HEK293 (cell line): ENCODE measurements around the gene PRUNE1.

ENCODE experiments used
- BCL11A ChIP-seq: fragments of 450-650 bp; formaldehyde crosslinking; IDR thresholded peaks from 2 replicates; pipeline ENCODE4 v1.5.1; 2016; ENCODE audit warnings: low read depth, missing biosample characterization, missing genetic modification characterization
- HOXA7 ChIP-seq: sonication (generic); formaldehyde crosslinking; IDR thresholded peaks from 2 replicates; pipeline ENCODE4 v1.8.1; 2022; ENCODE audit warnings: missing genetic modification reagents, borderline replicate concordance
- KLF16 ChIP-seq: fragments of 450-650 bp; formaldehyde crosslinking; IDR thresholded peaks from 2 replicates; pipeline ENCODE4 v1.5.1; 2017; ENCODE audit warnings: missing biosample characterization, missing genetic modification characterization
- SP7 ChIP-seq: fragments of 450-650 bp; formaldehyde crosslinking; IDR thresholded peaks from 2 replicates; pipeline ENCODE4 v1.5.1; 2016; ENCODE audit warnings: missing biosample characterization, missing genetic modification characterization
- ZIC2 ChIP-seq: fragments of 450-650 bp; formaldehyde crosslinking; IDR thresholded peaks from 2 replicates; pipeline ENCODE4 v1.5.1; 2016; ENCODE audit warnings: missing biosample characterization, missing genetic modification characterization
- ZNF121 ChIP-seq: fragments of 450-650 bp; formaldehyde crosslinking; IDR thresholded peaks from 2 replicates; pipeline ENCODE4 v1.5.1; 2016; ENCODE audit warnings: missing biosample characterization, missing genetic modification characterization
- ZNF16 ChIP-seq: fragments of 450-650 bp; formaldehyde crosslinking; IDR thresholded peaks from 2 replicates; pipeline ENCODE4 v1.5.1; 2016; ENCODE audit warnings: low read depth, missing biosample characterization, missing genetic modification characterization
- ZNF174 ChIP-seq: fragments of 450-650 bp; formaldehyde crosslinking; IDR thresholded peaks from 2 replicates; pipeline ENCODE4 v1.5.0; 2017; ENCODE audit warnings: missing biosample characterization, mild to moderate bottlenecking, missing genetic modification characterization
- ZNF175 ChIP-seq: fragments of 450-650 bp; formaldehyde crosslinking; IDR thresholded peaks from 2 replicates; pipeline ENCODE4 v1.5.1; 2016; ENCODE audit warnings: missing biosample characterization, missing genetic modification characterization
- ZNF777 ChIP-seq: fragments of 450-650 bp; formaldehyde crosslinking; IDR thresholded peaks from 2 replicates; pipeline ENCODE4 v1.5.1; 2017; ENCODE audit warnings: missing biosample characterization, missing genetic modification characterization, borderline replicate concordance
- TF ChIP-seq, protein P1 (sequence below): fragments of 450-650 bp; formaldehyde crosslinking; IDR thresholded peaks from 2 replicates; pipeline ENCODE4 v1.5.1; 2016; ENCODE audit warnings: missing biosample characterization, missing genetic modification characterization
- TF ChIP-seq, protein P2 (sequence below): fragments of 450-650 bp; formaldehyde crosslinking; IDR thresholded peaks from 2 replicates; pipeline ENCODE4 v1.5.1; 2016; ENCODE audit warnings: missing biosample characterization, missing genetic modification characterization, low read depth
- TF ChIP-seq, protein P3 (sequence below): fragments of 450-650 bp; formaldehyde crosslinking; IDR thresholded peaks from 2 replicates; pipeline ENCODE4 v1.5.1; 2017; ENCODE audit warnings: missing biosample characterization, missing genetic modification characterization
- TF ChIP-seq, protein P4 (sequence below): fragments of 450-650 bp; formaldehyde crosslinking; IDR thresholded peaks from 2 replicates; pipeline ENCODE4 v1.5.1; 2016; ENCODE audit warnings: missing biosample characterization, missing genetic modification characterization

- TF ChIP-seq KLF16 (tag by site-specific recombination) (no peak), HOXA7 (CRISPR knock-in tag) (no peak), SP7 (tag by site-specific recombination) (no peak), BCL11A (no peak), ZNF16 (tag by site-specific recombination) (no peak), ZNF121 (tag by site-specific recombination) (no peak), ZNF777 (tag by site-specific recombination) (no peak), ZNF174 (tag by site-specific recombination) (no peak), ZNF175 (no peak), ZIC2 (tag by site-specific recombination) (no peak)
- TF ChIP-seq, protein P1, sequence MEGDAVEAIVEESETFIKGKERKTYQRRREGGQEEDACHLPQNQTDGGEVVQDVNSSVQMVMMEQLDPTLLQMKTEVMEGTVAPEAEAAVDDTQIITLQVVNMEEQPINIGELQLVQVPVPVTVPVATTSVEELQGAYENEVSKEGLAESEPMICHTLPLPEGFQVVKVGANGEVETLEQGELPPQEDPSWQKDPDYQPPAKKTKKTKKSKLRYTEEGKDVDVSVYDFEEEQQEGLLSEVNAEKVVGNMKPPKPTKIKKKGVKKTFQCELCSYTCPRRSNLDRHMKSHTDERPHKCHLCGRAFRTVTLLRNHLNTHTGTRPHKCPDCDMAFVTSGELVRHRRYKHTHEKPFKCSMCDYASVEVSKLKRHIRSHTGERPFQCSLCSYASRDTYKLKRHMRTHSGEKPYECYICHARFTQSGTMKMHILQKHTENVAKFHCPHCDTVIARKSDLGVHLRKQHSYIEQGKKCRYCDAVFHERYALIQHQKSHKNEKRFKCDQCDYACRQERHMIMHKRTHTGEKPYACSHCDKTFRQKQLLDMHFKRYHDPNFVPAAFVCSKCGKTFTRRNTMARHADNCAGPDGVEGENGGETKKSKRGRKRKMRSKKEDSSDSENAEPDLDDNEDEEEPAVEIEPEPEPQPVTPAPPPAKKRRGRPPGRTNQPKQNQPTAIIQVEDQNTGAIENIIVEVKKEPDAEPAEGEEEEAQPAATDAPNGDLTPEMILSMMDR (tag by site-specific recombination): no peak
- TF ChIP-seq, protein P2, sequence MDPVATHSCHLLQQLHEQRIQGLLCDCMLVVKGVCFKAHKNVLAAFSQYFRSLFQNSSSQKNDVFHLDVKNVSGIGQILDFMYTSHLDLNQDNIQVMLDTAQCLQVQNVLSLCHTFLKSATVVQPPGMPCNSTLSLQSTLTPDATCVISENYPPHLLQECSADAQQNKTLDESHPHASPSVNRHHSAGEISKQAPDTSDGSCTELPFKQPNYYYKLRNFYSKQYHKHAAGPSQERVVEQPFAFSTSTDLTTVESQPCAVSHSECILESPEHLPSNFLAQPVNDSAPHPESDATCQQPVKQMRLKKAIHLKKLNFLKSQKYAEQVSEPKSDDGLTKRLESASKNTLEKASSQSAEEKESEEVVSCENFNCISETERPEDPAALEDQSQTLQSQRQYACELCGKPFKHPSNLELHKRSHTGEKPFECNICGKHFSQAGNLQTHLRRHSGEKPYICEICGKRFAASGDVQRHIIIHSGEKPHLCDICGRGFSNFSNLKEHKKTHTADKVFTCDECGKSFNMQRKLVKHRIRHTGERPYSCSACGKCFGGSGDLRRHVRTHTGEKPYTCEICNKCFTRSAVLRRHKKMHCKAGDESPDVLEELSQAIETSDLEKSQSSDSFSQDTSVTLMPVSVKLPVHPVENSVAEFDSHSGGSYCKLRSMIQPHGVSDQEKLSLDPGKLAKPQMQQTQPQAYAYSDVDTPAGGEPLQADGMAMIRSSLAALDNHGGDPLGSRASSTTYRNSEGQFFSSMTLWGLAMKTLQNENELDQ (tag by site-specific recombination): no peak
- TF ChIP-seq, protein P3, sequence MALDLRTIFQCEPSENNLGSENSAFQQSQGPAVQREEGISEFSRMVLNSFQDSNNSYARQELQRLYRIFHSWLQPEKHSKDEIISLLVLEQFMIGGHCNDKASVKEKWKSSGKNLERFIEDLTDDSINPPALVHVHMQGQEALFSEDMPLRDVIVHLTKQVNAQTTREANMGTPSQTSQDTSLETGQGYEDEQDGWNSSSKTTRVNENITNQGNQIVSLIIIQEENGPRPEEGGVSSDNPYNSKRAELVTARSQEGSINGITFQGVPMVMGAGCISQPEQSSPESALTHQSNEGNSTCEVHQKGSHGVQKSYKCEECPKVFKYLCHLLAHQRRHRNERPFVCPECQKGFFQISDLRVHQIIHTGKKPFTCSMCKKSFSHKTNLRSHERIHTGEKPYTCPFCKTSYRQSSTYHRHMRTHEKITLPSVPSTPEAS (tag by site-specific recombination): no peak
- TF ChIP-seq, protein P4, sequence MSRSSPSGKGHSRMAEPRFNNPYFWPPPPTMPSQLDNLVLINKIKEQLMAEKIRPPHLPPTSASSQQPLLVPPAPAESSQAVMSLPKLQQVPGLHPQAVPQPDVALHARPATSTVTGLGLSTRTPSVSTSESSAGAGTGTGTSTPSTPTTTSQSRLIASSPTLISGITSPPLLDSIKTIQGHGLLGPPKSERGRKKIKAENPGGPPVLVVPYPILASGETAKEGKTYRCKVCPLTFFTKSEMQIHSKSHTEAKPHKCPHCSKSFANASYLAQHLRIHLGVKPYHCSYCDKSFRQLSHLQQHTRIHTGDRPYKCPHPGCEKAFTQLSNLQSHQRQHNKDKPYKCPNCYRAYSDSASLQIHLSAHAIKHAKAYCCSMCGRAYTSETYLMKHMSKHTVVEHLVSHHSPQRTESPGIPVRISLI: no peak
Observed at GRCh38 chr1:151012684-151013471, 4.6 kb downstream of the PRUNE1 start.
